IMR-90 (cell line): ENCODE measurements around the gene PRR36.

Experiments
- POLR2A ChIP-seq: IDR thresholded peaks from 2 replicates; pipeline ENCODE4 v1.6.1; 2012; ENCODE audit warnings: mild to moderate bottlenecking, low read depth, low read length
- RAD21 ChIP-seq: IDR thresholded peaks from 2 replicates; pipeline ENCODE4 v1.6.1; 2012; ENCODE audit warnings: low read length, improper control_type of control experiment
- TF ChIP-seq, protein P1 (sequence below): conservative IDR thresholded peaks from 2 replicates; pipeline ENCODE4 v1.5.1; 2012; ENCODE audit warnings: mild to moderate bottlenecking, low read depth, low read length, improper control_type of control experiment

DNA sequence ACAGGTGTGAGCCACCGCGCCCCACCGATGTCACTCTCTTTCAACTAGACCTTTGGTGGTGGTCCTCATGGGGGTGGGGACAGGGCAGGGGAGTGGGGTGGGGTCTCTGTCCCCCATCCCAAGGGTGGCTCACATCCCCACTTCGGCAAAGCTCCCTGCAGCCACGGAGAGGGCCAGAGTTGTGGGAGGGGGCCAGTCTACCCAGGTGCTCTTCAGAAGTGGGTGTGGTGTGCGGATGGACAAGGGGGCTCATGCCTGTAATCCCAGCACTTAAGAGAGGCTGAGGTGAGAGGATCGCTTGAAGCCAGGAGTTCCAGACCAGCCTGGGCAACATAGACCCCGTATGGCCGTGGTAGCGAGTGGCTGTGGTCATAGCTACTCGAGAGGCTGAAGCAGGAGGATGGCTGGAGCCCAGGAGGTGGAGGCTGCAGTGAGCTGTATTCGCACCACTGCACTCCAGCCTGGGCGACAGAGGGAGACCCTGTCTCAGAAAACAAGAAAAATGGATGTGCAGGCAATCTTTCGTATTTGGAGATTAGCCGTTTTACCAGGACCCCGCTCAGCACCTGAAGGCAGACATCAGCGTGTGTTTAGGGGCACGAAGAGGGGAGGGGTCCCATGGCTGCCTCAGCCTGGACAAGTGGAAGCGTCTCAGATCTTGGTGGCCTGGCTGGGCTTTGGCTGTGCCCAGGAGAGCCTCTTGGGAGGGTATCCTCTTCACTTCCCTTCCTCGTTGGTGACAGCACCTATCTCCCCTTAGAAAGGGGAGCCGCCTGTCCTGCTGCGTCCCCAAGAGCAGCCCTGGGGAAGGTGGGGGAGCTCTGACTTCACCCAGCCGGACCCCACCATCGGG, 41.3 kb upstream of the PRR36 start:
- TF ChIP-seq, protein P1, sequence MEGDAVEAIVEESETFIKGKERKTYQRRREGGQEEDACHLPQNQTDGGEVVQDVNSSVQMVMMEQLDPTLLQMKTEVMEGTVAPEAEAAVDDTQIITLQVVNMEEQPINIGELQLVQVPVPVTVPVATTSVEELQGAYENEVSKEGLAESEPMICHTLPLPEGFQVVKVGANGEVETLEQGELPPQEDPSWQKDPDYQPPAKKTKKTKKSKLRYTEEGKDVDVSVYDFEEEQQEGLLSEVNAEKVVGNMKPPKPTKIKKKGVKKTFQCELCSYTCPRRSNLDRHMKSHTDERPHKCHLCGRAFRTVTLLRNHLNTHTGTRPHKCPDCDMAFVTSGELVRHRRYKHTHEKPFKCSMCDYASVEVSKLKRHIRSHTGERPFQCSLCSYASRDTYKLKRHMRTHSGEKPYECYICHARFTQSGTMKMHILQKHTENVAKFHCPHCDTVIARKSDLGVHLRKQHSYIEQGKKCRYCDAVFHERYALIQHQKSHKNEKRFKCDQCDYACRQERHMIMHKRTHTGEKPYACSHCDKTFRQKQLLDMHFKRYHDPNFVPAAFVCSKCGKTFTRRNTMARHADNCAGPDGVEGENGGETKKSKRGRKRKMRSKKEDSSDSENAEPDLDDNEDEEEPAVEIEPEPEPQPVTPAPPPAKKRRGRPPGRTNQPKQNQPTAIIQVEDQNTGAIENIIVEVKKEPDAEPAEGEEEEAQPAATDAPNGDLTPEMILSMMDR, result no peak
- no peak for TF ChIP-seq POLR2A
- TF ChIP-seq RAD21, result no peak
